Stimulated activated CD4-positive, alpha-beta T cell treated with anti-CD3 and anti-CD28 coated beads, Interleukin-2, amount 100 ng/mL, for 4 hours (primary cell): ENCODE data around the gene COL15A1.
"Not testable (repeated sequence)": the region's sequence is repeated elsewhere in the genome, so short reads cannot be mapped to it uniquely, and the experiment has no call there.

Source experiments
- DNase-seq: peaks from one replicate; pipeline ENCODE4 v3.0.0-alpha.2; 2020; ENCODE audit warnings: low read depth

COL15A1 gene

GRCh38 chr9:99079542-99079941, 135.8 kb downstream of the COL15A1 start:
- DNase-seq: no peak

- DNase-seq: no peak
Measured at GRCh38 chr9:99083051-99083450, 139.3 kb downstream of the COL15A1 start.

GRCh38 chr9:99085949-99086948, 142.5 kb downstream of the COL15A1 start:
- no peak for DNase-seq

- DNase-seq: no peak
Measured at GRCh38 chr9:99087462-99087861, 143.8 kb downstream of the COL15A1 start.

- no peak for DNase-seq
Measured at GRCh38 chr9:99090336-99091130, 146.8 kb downstream of the COL15A1 start.

GRCh38 chr9:99092643-99093491, 149.2 kb downstream of the COL15A1 start:
- no peak for DNase-seq

- DNase-seq: no peak
Measured at GRCh38 chr9:99093492-99093791, 149.7 kb downstream of the COL15A1 start.

- DNase-seq: no peak
Measured at GRCh38 chr9:99095565-99095964, 151.9 kb downstream of the COL15A1 start.

- DNase-seq: no peak
Measured at GRCh38 chr9:99096409-99096808, 152.7 kb downstream of the COL15A1 start.

GRCh38 chr9:99099806-99100585, 156.3 kb downstream of the COL15A1 start:
- DNase-seq: not testable (repeated sequence)

GRCh38 chr9:99101271-99101670, 157.6 kb downstream of the COL15A1 start:
- no peak for DNase-seq

GRCh38 chr9:99101812-99102211, 158.1 kb downstream of the COL15A1 start:
- DNase-seq: no peak

- no peak for DNase-seq
Measured at GRCh38 chr9:99103054-99103895, 159.6 kb downstream of the COL15A1 start.

- DNase-seq: no peak
Measured at GRCh38 chr9:99103901-99104458, 160.3 kb downstream of the COL15A1 start.

GRCh38 chr9:99104459-99105151, 160.9 kb downstream of the COL15A1 start, which contains the start of gene TGFBR1:
TSS of gene TGFBR1 (plus strand) at chr9:99105113. CDS start at chr9:99105206, 93 bp downstream.
- DNase-seq: peak; percentile 90

- DNase-seq: no peak
Measured at GRCh38 chr9:99105152-99106043, 161.7 kb downstream of the COL15A1 start.

GRCh38 chr9:99106044-99106375, 162.3 kb downstream of the COL15A1 start:
- no peak for DNase-seq

- DNase-seq: no peak
Measured at GRCh38 chr9:99107421-99107820, 163.7 kb downstream of the COL15A1 start.
